Karpas-422 (cell line): ENCODE results near the gene DDX17. TPM values are rescaled to one million over a fixed set of nuclear protein-coding genes. Genes with fewer than 3 reads are reported as not detected.
A peak's percentile ranks its signal among the peaks of the same experiment; 100 is the strongest.

Experiments used
- DNase-seq: peaks from one replicate; pipeline ENCODE4 v3.0.0-alpha.2; 2015
- H2AFZ ChIP-seq: fragments of 200-600 bp; sonication (generic); 2 replicates; pipeline ENCODE4 v1.6.1; 2014; ENCODE audit warnings: antibody characterized with exemption, low read length, mixed read lengths
- H3K27ac ChIP-seq: fragments of 200-600 bp; sonication (generic); 2 replicates; pipeline ENCODE4 v1.5.1; 2014; ENCODE audit warnings: mild to moderate bottlenecking, low read length, moderate library complexity
- H3K27me3 ChIP-seq: fragments of 200-600 bp; sonication (generic); 2 replicates; pipeline ENCODE4 v1.6.1; 2014; ENCODE audit warnings: low read length, mixed read lengths
- H3K36me3 ChIP-seq: fragments of 200-600 bp; sonication (generic); 2 replicates; pipeline ENCODE4 v1.6.1; 2014; ENCODE audit warnings: low read length, mixed read lengths; ENCODE audit not compliant: insufficient read depth
- H3K4me1 ChIP-seq: fragments of 200-600 bp; sonication (generic); 2 replicates; pipeline ENCODE4 v1.6.1; 2014; ENCODE audit warnings: mild to moderate bottlenecking, low read length, mixed read lengths
- H3K4me2 ChIP-seq: fragments of 200-600 bp; sonication (generic); 2 replicates; pipeline ENCODE4 v1.6.1; 2014; ENCODE audit warnings: low read length, low read depth, mild to moderate bottlenecking; ENCODE audit not compliant: poor library complexity, severe bottlenecking
- H3K4me3 ChIP-seq: fragments of 200-600 bp; sonication (generic); 2 replicates; pipeline ENCODE4 v1.5.1; 2014; ENCODE audit warnings: mild to moderate bottlenecking, antibody characterized with exemption, low read length, mixed read lengths
- H3K79me2 ChIP-seq: fragments of 200-600 bp; sonication (generic); 2 replicates; pipeline ENCODE4 v1.6.1; 2014; ENCODE audit warnings: mild to moderate bottlenecking, low read length, mixed read lengths
- H3K9ac ChIP-seq: fragments of 200-600 bp; sonication (generic); 2 replicates; pipeline ENCODE4 v1.6.0; 2014; ENCODE audit warnings: low read length
- H3K9me2 ChIP-seq: fragments of 200-600 bp; sonication (generic), shearing (Covaris generic); replicated peaks from 2 replicates; pipeline ENCODE4 v1.6.0; 2014; ENCODE audit warnings: mild to moderate bottlenecking, low read length, moderate library complexity; ENCODE audit not compliant: insufficient read depth
- H3K9me3 ChIP-seq: fragments of 300-700, 200-600 bp; sonication (generic); 2 replicates; pipeline ENCODE4 v1.6.1; 2014; ENCODE audit warnings: low read length, mixed read lengths
- H4K20me1 ChIP-seq: fragments of 200-600 bp; sonication (generic); 2 replicates; pipeline ENCODE4 v1.6.1; 2014; ENCODE audit warnings: mild to moderate bottlenecking, antibody characterized with exemption, low read length, low read depth; ENCODE audit not compliant: insufficient read depth
- total RNA-seq: library from RNA; depleted of rRNA; stranded (reverse); fragments of >200 nt; shearing (Covaris generic); gene quantifications from 2 replicates; pipeline ENCODE4 v1.2.3, GENCODE V29; 2014; ENCODE audit warnings: low replicate concordance

DDX17 gene
- total RNA-seq, 1 experiment from 2014 or later = 465 TPM

DNA sequence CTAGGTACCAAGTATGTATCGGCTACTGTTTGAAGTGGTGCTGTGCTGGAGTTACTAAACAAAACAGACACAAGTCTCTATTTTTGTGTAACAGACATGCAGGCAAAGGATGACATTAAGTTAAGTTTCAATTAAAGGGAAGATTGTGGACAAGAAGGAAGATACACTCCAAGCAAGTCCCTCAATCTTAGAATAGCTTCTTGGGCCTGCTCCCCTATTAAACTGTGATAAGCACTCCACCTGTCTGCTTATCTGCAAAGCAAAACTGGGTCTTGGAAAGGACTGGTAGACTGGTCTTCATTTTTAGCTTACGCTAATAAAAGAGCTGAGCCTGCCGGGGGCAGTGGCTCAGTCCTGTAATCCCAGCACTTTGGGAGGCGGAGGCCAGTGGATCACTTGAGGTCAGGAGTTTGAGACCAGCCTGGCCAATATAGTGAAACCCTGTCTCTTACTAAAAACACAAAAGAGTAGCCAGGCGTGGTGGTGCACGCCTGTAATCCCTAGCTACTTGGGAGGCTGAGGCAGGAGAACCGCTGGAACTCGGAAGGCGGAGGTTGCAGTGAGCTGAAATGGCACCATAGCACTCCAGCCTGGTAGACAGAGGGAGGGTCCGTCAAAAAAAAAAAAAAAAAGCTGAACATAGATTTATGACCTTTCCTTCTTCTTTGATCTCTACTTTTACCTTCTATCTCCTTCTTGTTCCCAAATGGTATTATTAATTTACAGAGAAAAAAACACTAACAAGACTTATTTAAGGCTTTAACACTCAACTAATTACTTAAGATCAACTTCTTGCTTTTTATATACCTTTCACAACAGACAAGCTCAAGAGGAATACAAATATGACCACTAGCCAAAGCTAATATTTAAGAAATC, 4.1 kb downstream of the DDX17 start:
- Histone ChIP-seq H3K27me3 (no peaks in the 10 kb centered on the region), H3K4me3 (no peak overlapping the region), H2AFZ (no peak overlapping the region), H4K20me1 (peaks cover 36% of the 10 kb centered on the region), H3K79me2 (peaks cover 76% of the 10 kb centered on the region), H3K9ac (no peak overlapping the region), H3K27ac (no peak overlapping the region), H3K4me2 (peak overlapping the region; percentile 84), H3K9me3 (no peaks in the 10 kb centered on the region), H3K36me3 (peaks cover 68% of the 10 kb centered on the region), H3K9me2 (no peaks in the 10 kb centered on the region), H3K4me1 (peaks cover 35% of the 10 kb centered on the region)
- DNase-seq = no peak

DNA sequence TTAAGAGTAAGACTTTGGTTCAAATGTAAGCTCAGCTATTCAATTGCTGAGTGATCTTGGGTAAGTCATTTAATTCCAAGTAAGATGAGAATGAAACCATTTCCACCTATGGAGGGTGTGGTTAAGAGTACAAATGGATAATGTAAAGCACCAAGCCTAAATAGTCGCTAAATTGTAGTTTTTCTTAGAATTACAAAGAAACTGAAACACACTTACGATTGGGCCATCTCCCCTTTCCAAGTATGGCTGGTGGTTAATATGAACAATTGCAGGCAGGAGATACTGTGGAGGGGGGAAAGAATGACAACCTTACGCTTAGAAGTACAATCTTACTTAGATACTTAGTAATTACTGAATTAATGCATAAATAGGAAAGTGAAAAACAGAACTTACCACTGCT, 8.2 kb downstream of the DDX17 start:
- no peak overlapping the region for H3K27ac ChIP-seq
- DNase-seq = no peak
- no peaks in the 10 kb centered on the region for H3K9me3 ChIP-seq
- H3K9ac ChIP-seq = no peak overlapping the region
- H3K4me1 ChIP-seq = peaks cover 7% of the 10 kb centered on the region
- H3K36me3 ChIP-seq = peaks cover 85% of the 10 kb centered on the region
- no peak overlapping the region for H2AFZ ChIP-seq
- no peak overlapping the region for H3K4me3 ChIP-seq
- peaks cover 55% of the 10 kb centered on the region for H3K79me2 ChIP-seq
- H3K9me2 ChIP-seq = no peaks in the 10 kb centered on the region
- H3K4me2 ChIP-seq = no peak overlapping the region
- H3K27me3 ChIP-seq = no peaks in the 10 kb centered on the region
- H4K20me1 ChIP-seq = peaks cover 39% of the 10 kb centered on the region

DNA sequence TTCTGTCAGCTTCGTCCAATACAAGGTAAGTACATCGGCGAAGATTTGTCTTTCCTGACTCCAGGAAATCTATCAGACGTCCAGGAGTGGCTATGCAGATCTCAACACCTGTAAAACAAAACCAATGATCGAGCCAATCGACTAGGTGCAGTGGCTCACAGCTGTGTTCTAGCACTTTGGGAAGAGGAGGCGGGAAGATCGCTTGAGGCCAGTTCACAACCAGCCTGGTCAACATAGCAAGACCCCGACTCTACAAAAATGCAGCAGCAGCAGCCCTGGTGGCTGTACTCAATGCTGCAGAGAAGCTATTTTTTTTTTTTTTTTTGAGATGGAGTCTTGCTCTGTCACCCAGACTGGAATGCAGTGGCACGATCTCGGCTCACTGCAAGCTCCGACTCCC, 11.2 kb downstream of the DDX17 start:
- peaks cover 23% of the 10 kb centered on the region for H4K20me1 ChIP-seq
- H3K4me3 ChIP-seq = no peak overlapping the region
- no peaks in the 10 kb centered on the region for H3K9me3 ChIP-seq
- H3K79me2 ChIP-seq = peaks cover 32% of the 10 kb centered on the region
- H3K4me2 ChIP-seq = no peak overlapping the region
- H3K4me1 ChIP-seq = no peaks in the 10 kb centered on the region
- no peak overlapping the region for H3K27ac ChIP-seq
- no peaks in the 10 kb centered on the region for H3K27me3 ChIP-seq
- H3K9me2 ChIP-seq = no peaks in the 10 kb centered on the region
- no peak overlapping the region for H3K9ac ChIP-seq
- no peak overlapping the region for H2AFZ ChIP-seq
- no peak for DNase-seq
- H3K36me3 ChIP-seq = peaks cover 89% of the 10 kb centered on the region

DNA sequence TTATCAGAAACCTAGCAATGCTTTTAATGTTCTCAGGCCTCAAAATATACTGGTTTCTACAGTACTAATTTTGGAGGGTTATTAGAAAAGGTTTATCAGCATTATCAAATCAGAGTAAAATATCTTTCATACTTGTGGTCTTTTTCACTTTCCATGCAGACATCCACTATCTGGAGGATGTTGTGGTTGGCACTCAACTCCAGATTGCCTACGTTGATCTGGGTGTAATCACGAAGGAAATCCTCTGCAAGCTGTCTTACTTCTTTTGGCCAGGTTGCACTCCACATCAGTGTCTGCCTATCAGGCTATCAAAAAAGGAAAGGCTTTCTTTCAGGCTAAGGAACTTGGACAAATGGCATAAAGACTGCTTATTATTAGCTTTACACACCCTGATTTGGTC, 11.6 kb downstream of the DDX17 start:
- Histone ChIP-seq H3K9me2 (no peaks in the 10 kb centered on the region), H3K9ac (no peak overlapping the region), H3K36me3 (peaks cover 89% of the 10 kb centered on the region), H3K4me3 (no peak overlapping the region), H2AFZ (no peak overlapping the region), H3K4me1 (no peaks in the 10 kb centered on the region), H3K9me3 (no peaks in the 10 kb centered on the region), H3K27ac (no peak overlapping the region), H3K4me2 (no peak overlapping the region), H3K27me3 (no peaks in the 10 kb centered on the region), H4K20me1 (peaks cover 23% of the 10 kb centered on the region), H3K79me2 (peaks cover 30% of the 10 kb centered on the region)
- DNase-seq = no peak

DNA sequence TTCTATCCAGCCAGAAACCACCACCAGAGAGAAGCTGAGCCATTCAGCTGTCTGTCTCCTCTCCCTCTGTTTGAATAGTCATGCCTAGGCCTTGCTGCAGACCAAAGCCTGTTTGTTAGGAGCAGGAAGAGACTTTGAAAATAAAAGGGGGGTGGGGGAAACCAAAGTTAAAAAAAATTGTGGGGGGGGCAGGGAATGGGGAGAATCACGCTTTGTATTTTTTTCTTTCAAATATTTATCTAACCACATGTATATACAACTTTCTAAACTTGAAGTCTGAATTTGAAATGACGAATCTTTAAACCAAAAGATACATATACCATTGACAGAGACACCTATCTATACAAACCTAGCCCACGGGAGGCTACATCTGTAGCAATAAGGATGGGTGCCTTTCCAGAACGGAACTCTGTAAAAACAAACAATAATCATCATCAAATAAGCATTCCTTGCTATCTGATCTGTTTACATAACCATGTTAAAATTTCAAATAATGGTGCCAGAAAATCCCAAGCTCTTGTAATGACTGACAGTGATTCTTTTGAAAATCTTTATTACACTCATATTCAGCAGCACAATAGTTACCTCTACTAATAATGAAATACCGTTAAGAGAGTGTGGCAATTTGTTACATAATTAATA, 14.3 kb downstream of the DDX17 start:
- no peak for DNase-seq
- Histone ChIP-seq H3K79me2 (peaks cover 11% of the 10 kb centered on the region), H3K36me3 (peaks cover 88% of the 10 kb centered on the region), H4K20me1 (peaks cover 30% of the 10 kb centered on the region), H2AFZ (no peak overlapping the region), H3K27ac (no peak overlapping the region), H3K4me3 (no peak overlapping the region), H3K4me1 (no peaks in the 10 kb centered on the region), H3K9me2 (no peaks in the 10 kb centered on the region), H3K4me2 (no peak overlapping the region), H3K9me3 (no peaks in the 10 kb centered on the region), H3K9ac (no peak overlapping the region), H3K27me3 (no peaks in the 10 kb centered on the region)

DNA sequence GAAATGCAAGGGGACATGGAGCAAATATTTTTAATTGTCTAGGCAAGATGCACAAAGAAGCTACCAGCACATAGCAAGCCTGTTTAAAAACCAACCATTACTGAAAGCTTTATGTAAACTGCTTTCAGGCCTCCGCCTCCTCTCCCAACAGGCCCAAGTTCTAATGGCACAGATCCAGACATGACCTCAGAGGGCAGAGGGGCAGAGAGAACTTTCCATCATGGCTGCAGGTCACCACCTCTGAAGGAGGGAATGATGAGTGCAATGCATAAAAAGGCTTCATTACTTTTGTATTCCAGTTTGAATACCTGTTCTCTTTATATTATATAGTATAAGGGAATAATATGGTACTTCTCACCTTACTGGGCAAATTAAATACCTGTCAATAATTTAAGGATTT, 15.2 kb downstream of the DDX17 start:
- no peak overlapping the region for H3K4me2 ChIP-seq
- H3K36me3 ChIP-seq = peaks cover 88% of the 10 kb centered on the region
- H3K9ac ChIP-seq = no peak overlapping the region
- peaks cover 5% of the 10 kb centered on the region for H3K79me2 ChIP-seq
- peaks cover 28% of the 10 kb centered on the region for H4K20me1 ChIP-seq
- no peaks in the 10 kb centered on the region for H3K9me3 ChIP-seq
- no peaks in the 10 kb centered on the region for H3K4me1 ChIP-seq
- H3K27me3 ChIP-seq = no peaks in the 10 kb centered on the region
- no peak overlapping the region for H3K4me3 ChIP-seq
- DNase-seq = no peak
- H3K27ac ChIP-seq = no peak overlapping the region
- H3K9me2 ChIP-seq = no peaks in the 10 kb centered on the region
- no peak overlapping the region for H2AFZ ChIP-seq

DNA sequence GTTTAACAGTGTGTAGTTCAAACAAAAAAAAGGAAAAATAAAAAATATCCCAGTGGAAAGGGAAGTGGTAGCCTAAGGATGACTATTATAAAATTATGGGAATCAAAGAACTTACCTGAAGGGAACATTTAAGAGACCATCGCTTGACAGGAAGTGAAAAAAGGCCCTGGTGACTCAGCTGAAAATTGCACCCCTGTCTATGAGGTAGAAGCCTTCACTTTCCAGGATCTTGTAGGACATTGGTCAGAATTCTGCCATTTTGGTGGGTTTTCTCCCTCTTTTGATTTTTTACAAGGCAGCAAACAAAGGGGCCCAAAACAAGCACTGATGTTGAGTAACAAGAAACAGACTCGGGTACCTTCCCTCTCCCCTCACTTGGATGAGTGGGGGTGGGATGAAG, 15.6 kb downstream of the DDX17 start:
- Histone ChIP-seq H3K36me3 (peaks cover 86% of the 10 kb centered on the region), H3K9me3 (no peaks in the 10 kb centered on the region), H3K4me3 (no peak overlapping the region), H2AFZ (no peak overlapping the region), H3K4me1 (no peaks in the 10 kb centered on the region), H3K27ac (no peak overlapping the region), H3K27me3 (no peaks in the 10 kb centered on the region), H3K9me2 (no peaks in the 10 kb centered on the region), H4K20me1 (peaks cover 28% of the 10 kb centered on the region), H3K9ac (no peak overlapping the region), H3K4me2 (no peak overlapping the region), H3K79me2 (peaks cover 2% of the 10 kb centered on the region)
- no peak for DNase-seq

DNA sequence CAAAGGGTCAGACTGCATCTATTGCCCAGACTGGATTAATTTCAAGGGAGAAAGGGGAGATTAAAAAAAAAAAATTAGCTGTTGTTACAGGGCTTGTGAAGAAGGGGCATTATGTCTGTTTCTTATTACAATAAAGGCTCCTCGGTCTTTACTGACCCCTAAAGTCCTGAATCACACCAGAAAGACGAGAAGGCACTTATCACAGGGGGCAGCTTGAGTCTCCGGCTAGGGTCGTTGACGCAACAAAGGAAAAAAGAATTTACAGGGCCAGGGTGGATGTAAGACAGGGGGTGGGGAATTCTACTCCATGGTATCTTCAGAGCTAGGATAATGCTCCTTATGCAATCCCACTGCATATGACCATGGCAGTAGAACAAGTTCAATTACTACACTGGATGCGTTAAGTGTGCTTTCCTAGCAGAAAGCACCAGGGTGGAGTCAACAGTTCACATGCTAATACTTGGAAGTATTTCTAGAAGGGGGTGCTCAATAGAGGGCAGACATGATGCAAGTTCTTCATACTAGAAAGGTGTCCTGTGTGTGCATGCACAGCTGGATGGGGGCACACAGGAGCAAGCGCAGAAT, 16.5 kb downstream of the DDX17 start:
- no peaks in the 10 kb centered on the region for H3K4me1 ChIP-seq
- no peak overlapping the region for H3K4me2 ChIP-seq
- H3K27ac ChIP-seq = no peak overlapping the region
- H3K27me3 ChIP-seq = no peaks in the 10 kb centered on the region
- no peaks in the 10 kb centered on the region for H3K9me2 ChIP-seq
- H3K9ac ChIP-seq = no peak overlapping the region
- peaks cover 29% of the 10 kb centered on the region for H4K20me1 ChIP-seq
- no peak overlapping the region for H3K4me3 ChIP-seq
- H3K79me2 ChIP-seq = no peaks in the 10 kb centered on the region; the same call in none of the 2 replicates
- no peak overlapping the region for H2AFZ ChIP-seq
- H3K36me3 ChIP-seq = peaks cover 88% of the 10 kb centered on the region
- no peaks in the 10 kb centered on the region for H3K9me3 ChIP-seq
- DNase-seq = no peak
